IMR-90 (cell line): Measurements from ENCODE around the gene EXT2.

Experiments
- BHLHE40 ChIP-seq: fragments of 150-350 bp; IDR thresholded peaks from 2 replicates; pipeline ENCODE4 v1.6.1; 2016; ENCODE audit warnings: mild to moderate bottlenecking, low read depth, low read length
- CEBPB ChIP-seq: IDR thresholded peaks from 2 replicates; pipeline ENCODE4 v1.6.1; 2012; ENCODE audit warnings: low read depth, low read length, improper control_type of control experiment
- FOS ChIP-seq: fragments of 150-350 bp; IDR thresholded peaks from 2 replicates; pipeline ENCODE4 v1.6.1; 2016; ENCODE audit warnings: low read depth, low read length
- NFE2L2 ChIP-seq: fragments of 150-350 bp; IDR thresholded peaks from 2 replicates; pipeline ENCODE4 v1.6.1; 2016; ENCODE audit warnings: low read depth, mild to moderate bottlenecking, low read length
- POLR2A ChIP-seq: IDR thresholded peaks from 2 replicates; pipeline ENCODE4 v1.6.1; 2012; ENCODE audit warnings: mild to moderate bottlenecking, low read depth, low read length
- RAD21 ChIP-seq: IDR thresholded peaks from 2 replicates; pipeline ENCODE4 v1.6.1; 2012; ENCODE audit warnings: low read length, improper control_type of control experiment
- RFX5 ChIP-seq: IDR thresholded peaks from 2 replicates; pipeline ENCODE4 v1.8.0; 2012; ENCODE audit warnings: low read depth, mild to moderate bottlenecking, low read length, moderate library complexity
- SMC3 ChIP-seq: fragments of 150-350 bp; IDR thresholded peaks from 2 replicates; pipeline ENCODE4 v1.6.1; 2016; ENCODE audit warnings: low read depth, mild to moderate bottlenecking, antibody characterized with exemption, low read length, moderate library complexity
- TF ChIP-seq, protein P1 (sequence below): conservative IDR thresholded peaks from 2 replicates; pipeline ENCODE4 v1.5.1; 2012; ENCODE audit warnings: mild to moderate bottlenecking, low read depth, low read length, improper control_type of control experiment
- TF ChIP-seq, protein P2 (sequence below): fragments of 150-350 bp; IDR thresholded peaks from 2 replicates; pipeline ENCODE4 v1.6.1; 2017; ENCODE audit warnings: mild to moderate bottlenecking, antibody characterized with exemption, low read length, low read depth

DNA sequence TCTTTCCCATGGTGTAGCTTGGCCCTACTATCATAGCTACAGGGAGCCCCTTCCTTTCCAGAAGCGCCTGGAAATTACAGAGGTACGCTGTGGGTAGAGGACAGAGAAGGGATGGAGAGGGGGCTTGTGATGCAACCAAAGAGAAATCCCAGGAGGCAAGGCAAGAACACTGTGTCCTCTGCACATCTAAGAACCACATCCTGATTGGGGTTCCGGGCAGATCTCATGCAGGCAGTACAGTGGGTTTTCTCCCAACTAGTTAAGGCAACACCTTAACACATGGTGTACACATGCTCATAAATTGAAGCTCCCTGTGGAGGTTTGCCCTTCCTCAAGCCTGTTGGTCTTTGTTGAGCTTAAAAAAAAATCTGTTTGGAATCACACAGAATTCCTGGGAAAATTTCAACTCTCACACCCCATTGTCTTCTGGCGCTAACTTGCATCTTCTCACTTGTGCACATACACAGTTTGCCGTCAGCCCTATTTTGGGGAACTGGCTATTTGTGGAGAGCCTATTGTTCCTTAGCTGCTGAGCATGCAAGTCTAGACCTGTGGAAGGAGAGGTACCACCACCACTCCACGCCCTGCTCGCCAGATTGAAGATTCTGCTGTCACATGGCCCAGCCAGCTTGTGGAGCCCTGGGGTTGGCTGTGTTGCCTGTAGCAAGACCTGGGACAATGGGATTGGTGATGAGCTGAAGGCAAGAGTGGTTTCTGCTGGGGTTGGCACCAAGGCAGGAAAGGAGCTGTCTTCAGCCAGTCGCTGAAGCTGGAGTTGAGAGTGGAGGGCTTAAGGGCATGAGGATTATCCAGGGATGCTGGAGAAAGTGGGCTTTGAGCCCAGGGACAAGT, 162.1 kb downstream of the EXT2 start:
- TF ChIP-seq NFE2L2 (no peak), POLR2A (no peak), RAD21 (no peak), SMC3 (no peak), FOS (no peak), BHLHE40 (no peak), CEBPB (no peak), RFX5 (no peak)
- TF ChIP-seq, protein P1, sequence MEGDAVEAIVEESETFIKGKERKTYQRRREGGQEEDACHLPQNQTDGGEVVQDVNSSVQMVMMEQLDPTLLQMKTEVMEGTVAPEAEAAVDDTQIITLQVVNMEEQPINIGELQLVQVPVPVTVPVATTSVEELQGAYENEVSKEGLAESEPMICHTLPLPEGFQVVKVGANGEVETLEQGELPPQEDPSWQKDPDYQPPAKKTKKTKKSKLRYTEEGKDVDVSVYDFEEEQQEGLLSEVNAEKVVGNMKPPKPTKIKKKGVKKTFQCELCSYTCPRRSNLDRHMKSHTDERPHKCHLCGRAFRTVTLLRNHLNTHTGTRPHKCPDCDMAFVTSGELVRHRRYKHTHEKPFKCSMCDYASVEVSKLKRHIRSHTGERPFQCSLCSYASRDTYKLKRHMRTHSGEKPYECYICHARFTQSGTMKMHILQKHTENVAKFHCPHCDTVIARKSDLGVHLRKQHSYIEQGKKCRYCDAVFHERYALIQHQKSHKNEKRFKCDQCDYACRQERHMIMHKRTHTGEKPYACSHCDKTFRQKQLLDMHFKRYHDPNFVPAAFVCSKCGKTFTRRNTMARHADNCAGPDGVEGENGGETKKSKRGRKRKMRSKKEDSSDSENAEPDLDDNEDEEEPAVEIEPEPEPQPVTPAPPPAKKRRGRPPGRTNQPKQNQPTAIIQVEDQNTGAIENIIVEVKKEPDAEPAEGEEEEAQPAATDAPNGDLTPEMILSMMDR, result no peak
- TF ChIP-seq, protein P2, sequence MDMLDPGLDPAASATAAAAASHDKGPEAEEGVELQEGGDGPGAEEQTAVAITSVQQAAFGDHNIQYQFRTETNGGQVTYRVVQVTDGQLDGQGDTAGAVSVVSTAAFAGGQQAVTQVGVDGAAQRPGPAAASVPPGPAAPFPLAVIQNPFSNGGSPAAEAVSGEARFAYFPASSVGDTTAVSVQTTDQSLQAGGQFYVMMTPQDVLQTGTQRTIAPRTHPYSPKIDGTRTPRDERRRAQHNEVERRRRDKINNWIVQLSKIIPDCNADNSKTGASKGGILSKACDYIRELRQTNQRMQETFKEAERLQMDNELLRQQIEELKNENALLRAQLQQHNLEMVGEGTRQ, result no peak
